D721Med (cell line): ENCODE results near the gene LPAR4.

Source experiments
- DNase-seq: peaks from one replicate; pipeline ENCODE4 v3.0.0; 2011; ENCODE audit warnings: low spot score; ENCODE audit not compliant: insufficient read length
- FAIRE-seq: peaks from 2 replicates; lab custom pipeline; 2011; peaks lifted over from hg19 to GRCh38; lab: Jason Lieb, UNC
- TF ChIP-seq, protein P1 (sequence below): IDR thresholded peaks from 2 replicates; pipeline ENCODE4 v1.5.1; 2012; ENCODE audit warnings: mild to moderate bottlenecking, control low read depth; ENCODE audit not compliant: insufficient read depth; ENCODE audit errors: missing control alignments

Gene LPAR4, protein sequence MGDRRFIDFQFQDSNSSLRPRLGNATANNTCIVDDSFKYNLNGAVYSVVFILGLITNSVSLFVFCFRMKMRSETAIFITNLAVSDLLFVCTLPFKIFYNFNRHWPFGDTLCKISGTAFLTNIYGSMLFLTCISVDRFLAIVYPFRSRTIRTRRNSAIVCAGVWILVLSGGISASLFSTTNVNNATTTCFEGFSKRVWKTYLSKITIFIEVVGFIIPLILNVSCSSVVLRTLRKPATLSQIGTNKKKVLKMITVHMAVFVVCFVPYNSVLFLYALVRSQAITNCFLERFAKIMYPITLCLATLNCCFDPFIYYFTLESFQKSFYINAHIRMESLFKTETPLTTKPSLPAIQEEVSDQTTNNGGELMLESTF

DNA sequence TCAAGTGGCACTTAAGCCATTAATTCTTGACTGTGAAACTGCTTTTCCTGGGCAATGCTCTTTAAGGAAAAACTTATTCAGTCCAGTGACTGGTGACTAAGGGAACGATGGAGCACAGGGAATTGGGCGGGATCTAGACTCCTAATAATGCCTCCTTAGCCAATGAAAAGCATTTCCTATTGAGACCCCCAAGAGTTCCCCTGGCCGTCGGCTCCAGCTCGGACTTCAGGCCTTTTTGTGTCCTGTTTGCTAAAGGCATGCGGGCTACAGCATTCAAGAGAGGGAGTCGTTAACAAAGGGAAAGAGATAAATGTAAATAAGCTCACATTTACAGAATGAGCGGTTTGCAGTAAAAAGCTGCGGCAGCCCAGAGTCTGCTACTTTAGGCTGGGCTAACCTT lies at the start of gene LPAR4:
Gene LPAR4, plus strand, starts transcription at position 232 of the 400 bp plus-strand sequence. CDS start 7,150 bp downstream, outside the sequence.
- FAIRE-seq = no peak
- TF ChIP-seq, protein P1, sequence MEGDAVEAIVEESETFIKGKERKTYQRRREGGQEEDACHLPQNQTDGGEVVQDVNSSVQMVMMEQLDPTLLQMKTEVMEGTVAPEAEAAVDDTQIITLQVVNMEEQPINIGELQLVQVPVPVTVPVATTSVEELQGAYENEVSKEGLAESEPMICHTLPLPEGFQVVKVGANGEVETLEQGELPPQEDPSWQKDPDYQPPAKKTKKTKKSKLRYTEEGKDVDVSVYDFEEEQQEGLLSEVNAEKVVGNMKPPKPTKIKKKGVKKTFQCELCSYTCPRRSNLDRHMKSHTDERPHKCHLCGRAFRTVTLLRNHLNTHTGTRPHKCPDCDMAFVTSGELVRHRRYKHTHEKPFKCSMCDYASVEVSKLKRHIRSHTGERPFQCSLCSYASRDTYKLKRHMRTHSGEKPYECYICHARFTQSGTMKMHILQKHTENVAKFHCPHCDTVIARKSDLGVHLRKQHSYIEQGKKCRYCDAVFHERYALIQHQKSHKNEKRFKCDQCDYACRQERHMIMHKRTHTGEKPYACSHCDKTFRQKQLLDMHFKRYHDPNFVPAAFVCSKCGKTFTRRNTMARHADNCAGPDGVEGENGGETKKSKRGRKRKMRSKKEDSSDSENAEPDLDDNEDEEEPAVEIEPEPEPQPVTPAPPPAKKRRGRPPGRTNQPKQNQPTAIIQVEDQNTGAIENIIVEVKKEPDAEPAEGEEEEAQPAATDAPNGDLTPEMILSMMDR = no peak
- DNase-seq = no peak

DNA sequence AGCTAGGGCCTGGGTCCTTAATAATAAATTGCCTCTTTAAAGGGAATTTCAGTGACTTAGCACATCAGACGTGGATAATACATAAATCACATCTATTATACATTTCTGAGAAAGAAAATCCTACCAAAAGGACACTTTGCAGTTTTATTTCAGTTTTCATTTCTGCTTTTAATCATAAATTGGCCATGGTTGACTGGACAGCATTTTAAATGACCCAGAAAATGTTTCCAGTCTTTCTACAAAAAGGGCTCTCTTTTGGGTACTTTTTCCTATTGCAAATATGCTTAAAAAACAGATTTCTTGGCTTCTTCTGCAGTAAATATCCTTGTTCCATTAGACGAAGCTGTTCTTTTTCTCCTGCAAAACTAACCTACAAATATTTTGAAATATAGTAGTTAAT lies 41.4 kb upstream of the LPAR4 start:
- no peak for FAIRE-seq
- TF ChIP-seq, protein P1 = no peak
- no peak for DNase-seq

DNA sequence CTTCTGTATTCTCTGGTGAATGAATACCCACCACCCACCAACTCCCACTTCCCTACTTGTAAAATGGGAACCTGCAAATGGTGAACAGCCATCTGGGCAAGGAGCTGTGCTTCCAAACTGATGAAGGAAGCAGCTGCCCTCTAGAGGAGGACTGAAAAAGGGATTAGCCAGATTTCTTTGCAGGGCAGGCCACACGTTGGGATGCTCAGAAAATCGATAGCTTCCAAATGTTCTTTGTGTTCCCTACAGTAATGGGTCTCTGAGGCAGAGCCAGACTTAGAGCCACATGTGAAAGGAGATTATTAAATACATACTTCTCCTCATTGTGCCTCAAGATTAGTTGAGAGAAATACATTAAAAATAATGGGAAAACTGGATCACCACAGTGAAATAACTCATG lies 39.3 kb upstream of the LPAR4 start:
- no peak for DNase-seq
- TF ChIP-seq, protein P1 = no peak
- FAIRE-seq = no peak

DNA sequence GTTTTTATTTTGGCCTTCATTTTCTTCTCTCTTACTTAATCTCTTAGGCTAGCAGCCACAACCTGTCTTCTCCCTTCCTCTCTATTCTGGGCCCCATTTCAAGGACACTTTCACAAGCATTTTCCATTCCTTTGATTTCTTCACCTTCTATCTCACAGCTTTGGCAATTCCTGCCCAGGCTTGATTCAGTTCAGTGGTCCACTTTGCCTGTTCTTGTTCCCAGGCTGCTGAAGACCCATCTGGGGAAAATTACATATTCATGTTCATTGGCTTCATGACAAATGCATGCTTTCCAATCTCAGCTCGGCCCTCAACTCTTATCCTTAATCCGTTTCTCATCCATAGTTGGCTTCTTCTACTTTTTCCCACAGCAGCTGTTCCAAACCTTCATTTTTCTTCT lies 38.7 kb upstream of the LPAR4 start:
- TF ChIP-seq, protein P1 = no peak
- DNase-seq (no peak), FAIRE-seq (no peak)

DNA sequence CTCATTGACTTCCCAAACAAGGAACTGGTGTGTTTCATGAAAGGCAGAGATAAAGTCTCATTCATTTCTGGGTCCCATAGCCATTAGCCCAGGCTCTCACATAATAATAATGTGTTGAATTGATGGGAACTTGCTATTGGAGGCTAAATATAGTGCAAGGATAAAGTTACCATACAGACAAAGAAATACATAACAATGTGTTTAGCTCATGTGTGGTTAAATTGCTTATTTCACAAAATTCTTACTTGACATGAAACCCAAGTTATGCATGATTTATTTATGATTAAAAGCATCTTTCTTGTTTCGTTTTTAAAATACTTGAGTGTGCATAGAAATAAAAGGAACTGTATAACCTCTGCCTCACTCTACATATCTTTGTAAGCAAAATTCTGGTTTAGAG lies 37.3 kb upstream of the LPAR4 start:
- TF ChIP-seq, protein P1 = no peak
- no peak for DNase-seq
- no peak for FAIRE-seq

DNA sequence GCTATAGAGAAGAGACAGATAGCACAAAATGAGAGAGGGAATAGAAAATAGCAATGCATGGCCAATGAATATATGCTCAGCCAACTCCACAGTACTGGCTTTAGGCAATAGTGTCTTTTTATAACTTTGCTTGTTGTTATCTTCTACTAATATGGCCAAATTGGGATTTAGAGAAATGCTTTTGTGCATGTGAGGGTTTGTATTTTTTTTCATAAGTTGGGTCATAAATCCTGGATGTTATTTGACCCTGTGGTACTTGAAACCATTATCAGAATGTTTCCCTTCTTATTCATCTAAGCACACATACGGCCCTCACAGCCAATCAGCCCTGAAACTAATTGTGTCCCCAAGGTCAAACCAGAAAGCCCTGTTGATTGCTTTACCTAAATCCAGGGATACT lies 35.2 kb upstream of the LPAR4 start:
- TF ChIP-seq, protein P1 = no peak
- no peak for FAIRE-seq
- no peak for DNase-seq

DNA sequence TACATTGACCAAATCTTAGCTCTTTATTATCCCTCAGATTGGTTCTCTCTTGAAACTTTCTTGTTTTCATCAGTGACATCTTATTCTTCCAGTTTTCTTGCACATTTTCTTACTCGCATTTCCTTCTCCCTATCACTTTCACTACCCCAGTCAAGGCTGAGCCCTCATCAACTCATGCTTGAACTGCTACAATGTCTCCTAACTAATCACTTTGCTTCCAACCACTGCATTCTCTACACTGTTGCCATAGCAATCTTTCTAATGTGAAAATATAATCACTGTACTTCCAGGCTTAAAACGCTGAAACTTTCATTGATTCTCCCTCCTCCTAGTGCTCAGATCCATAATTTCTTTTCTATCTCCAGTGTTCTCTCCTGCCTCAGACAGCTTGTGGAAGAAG lies 22.2 kb upstream of the LPAR4 start:
- DNase-seq (no peak), FAIRE-seq (no peak)
- TF ChIP-seq, protein P1 = no peak
